HuH-7.5 (cell line): ENCODE results near the gene ATP9B.

Source experiments
- DNase-seq: peaks from one replicate; pipeline ENCODE4 v3.0.0; 2011; ENCODE audit warnings: low spot score

Gene ATP9B

DNA sequence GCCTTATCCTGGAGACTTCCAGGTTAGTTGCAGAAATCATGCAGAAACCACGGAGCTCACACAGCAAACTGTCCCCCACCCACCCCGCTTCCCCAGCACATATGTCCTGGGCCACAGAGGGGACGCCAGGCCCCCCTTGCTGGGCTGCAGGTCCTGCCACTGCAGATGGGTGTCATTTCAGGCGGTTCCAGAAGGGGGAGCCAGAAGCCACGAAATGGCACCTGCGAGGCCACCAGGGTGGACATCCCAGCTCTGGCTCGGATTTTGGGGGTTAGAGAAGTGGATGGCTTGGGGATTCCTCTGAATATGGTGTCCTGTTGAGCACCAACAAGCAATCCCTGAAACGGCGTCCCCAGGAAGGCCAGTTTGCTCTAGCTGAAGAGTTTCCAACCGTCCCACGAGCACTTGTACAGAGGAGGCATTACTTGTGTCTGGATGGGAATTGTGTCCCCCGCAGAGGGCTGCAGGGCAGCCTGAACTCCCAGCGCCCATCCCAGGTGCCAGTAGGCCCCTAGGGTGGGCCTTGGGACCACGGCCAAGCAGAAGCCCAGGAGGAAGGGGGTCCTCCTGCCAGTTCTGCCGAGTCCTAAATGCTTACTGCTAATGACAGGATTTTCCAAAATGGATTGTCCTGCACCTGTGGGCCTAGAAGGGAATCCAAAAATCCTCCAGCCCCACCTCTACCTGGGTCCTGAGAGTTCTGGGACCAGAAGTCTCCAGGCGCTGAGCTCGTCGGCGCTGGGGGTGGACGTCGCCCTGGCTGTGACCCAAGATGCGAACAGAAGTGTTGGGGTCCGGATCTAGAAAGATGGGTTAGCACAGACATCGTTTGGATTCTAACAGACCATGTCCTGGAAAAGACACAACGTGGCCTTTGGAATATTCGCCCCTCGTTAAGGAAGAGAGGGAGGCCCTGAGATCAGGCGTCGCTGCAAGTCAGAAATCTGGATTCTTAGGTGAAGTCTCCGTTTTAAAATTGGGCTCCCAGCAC lies 311.9 kb downstream of the ATP9B start:
- peak; percentile 79 for DNase-seq

DNA sequence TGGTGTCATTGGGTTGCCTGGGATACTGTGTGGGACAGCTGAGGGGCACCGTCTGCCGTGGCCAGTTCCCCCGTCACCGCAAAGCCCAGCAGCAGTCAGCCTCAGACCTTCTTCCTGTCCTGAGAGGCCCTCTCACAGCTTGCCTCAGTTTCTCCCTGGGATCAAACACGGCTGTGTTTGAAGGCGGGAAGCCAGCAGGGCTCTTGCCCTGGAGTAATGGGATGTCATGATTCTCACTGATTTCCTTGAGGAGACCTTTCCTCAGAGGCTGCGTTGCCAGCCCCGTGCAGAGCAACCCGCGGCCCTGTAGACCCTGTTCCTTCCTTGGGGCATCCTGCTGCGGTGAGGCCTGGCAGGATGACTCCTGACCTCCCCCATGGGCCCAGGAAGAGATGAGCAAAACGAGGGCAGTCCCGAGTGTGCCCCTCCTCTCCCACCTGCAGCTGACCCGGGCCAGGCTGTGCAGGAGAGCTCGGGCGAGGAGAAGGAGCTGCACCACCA lies 312.7 kb downstream of the ATP9B start:
- DNase-seq: no peak

DNA sequence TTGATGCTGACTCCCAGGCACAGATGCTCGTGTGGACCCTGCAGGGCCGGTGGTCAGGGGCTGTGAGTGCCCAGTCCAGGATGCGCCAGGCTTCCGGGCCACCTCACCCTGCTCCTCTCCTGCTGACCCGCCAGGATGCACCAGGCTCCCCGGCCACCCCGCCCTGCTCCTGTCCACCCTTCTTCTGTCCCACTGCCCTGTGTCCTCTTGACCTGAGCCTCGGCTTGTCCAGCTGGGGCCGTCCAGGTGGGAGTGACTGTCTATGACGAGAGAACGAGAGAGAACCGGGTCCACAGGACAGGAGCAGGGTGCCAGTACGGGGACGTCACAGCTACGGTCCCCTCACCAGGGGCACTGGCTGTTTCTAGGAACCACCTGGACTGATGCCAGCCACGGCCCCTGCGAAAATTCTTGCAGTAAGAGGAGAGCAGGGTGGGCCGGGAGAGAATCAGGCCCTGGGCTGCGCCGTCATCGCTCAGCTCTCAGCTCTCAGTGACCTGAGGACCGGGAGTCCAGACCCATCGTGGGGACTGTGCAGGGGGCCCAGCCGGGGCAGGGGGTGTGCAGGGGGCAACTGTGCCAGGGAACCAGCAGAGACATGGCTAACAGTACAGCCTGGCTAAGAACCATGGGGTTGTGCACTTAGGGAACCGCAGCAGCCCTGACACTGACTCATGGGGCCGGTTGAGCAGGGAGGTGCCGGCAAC lies 313.6 kb downstream of the ATP9B start:
- no peak for DNase-seq

DNA sequence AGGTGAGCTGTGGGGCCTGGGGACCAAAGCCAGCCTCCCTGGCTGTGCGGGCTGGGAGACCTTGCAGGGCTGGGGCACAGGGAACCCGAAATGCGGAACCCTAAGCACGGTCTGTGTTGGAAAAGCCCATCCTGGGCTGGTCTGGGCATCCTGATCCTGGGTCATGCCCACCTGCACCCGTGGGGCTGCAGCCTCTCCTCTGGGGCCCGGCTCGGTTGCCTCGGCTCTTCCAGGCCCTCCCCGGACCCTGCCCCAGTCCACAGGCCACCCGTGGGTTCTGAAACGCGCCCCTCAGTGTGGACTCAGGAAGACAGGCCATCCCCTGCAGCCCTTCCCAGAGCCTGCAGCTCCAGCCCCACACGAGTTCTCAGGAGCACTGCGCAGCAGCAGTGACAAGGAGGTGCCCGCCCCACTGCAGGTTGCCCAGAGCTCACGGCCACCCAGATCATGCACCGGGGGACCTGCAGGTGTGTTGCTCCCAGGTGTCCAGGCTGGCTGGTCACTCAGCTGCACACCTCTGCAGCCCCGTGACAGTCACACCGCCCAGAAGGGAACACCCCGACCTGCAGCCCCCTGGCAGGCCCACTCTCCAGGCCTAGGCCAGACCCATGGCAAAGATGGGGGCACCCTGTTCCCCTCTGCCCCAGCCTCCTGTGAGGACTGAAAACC lies 314.3 kb downstream of the ATP9B start:
- DNase-seq: no peak

DNA sequence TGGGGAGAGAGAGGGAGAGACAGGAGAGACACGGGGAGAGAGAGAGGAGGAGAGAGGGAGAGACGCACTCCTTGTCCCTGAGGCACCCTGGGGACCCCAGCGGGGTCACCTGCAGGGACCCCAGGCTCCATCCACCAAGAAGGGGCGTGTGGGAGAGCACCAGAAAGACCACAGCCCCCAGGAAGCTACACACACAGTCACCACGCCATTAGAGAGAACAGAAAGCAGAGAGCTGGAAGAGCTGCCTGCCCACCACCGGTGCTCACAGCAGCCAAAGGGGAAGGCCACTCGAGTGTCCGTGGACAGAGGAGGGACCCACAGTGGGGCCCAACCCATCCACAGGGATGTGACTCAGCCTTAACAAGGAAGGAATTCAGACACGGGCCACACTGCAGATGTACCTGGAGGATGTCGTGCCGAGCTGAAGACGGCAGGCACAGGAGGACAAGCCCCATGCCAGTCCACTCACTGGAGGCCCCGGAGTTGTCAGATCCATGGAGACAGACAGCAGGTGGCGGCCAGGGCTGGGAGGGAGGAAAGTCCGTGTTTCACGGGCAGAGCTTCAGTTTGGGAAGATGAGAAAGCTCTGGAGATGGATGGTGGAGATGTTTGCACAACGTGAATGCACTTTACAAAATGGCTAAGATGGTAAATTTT lies 315.1 kb downstream of the ATP9B start:
- DNase-seq: no peak

DNA sequence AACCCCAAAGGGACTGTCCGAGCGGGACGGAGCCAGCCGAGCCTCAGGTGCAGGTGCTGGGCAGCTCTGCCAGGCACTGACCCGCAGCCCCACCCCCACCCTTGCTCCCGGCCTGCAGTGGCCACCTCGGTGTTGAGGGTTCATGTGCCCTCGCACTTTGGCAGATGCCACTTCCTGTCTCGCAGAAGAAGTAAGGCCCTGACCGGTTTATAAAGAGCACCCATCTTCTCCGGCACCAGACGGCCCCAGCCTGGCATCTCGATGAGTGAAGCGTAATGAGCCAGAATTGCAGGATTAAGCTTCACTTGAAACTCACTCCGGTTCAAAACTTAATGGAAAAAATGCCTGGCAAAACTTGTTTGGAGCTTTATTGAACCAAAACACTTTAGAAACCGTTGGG lies 315.6 kb downstream of the ATP9B start:
- DNase-seq: no peak

DNA sequence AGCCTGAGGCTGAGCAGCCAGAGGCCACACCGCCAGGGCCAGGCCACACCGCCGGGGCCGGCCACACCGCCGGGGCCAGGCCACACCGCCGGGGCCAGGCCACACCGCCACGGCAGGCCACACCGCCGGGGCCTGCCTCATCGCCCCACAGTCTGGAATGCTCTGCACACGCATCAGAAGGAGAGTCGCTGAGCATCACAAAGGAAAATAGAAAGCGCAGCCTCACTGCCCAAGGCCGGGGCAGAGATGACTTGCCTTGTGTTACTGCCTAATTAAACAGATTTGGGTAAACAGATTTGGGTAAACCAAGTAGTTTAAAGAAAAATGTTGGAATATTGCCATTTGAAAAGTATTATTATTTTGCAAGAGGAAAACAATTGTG lies 316.1 kb downstream of the ATP9B start:
- DNase-seq: no peak

DNA sequence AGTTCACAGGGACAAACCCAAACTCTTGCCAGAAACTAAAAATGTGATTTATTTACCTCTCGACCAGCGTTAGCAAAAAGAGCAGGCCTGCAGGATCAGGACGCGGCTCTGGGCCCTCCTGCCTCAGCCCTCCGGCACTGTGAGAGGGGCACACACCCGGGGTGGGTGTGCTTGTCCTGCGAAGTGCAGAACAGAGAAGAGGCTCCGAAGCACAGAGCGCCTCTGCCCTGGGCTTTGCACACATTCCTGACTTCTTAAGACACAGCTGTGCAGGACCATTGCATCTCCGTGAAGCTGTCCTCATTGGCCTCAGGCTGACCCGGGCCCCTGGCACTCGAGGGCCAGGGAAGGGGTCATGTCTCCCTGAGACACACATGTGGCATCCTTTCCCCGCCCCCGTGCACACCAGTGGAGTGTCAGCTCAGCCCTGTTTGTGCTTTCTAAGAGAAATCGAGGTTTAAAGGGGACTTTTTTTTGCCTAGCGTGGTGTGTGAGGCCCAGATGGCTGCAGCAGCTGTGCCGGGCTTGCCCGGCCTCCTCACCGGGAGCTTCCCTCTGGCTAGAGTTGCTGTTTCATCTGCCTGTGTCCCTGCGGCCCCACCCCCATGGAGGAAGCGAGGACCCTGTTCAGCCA lies 316.6 kb downstream of the ATP9B start:
- DNase-seq: no peak

DNA sequence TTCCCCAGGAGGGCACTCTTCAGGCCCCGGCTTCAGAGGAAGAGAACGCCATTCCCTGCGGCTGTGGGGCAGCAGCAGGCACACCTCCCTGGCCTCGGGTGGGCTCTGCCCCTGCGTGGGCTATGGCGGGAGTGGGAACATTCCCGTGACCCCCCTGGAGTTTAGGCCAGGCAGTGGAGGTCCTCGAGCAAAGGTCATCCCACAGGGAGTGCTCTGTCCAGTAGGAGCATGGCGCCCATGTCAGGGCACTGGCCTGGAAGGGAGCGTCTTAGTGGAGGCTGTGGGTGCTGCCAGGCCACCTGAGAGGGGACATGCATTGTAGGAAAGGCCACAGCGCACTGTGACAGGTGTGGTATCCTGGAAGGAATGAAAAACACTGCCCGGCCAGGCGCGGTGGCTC lies 317.4 kb downstream of the ATP9B start:
- DNase-seq: no peak

DNA sequence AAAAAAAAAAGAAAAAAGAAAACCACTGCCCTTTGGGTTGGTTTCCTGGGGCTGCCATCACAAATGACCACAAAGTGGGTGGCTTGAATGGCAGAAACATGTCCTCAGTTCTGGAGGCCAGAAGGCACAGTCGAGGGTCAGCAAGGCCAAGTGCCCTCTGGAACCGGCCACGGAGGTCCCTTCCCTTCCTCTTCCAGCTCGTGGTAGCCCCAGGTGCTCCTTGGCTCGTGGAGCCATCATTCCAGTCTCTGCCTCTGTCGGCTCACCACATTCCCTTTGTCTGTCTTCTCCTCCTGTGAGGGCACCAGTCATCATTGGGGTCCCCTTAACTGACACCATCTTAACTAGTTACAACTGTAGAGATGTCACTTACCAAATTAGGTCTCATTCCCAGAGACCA lies 318.0 kb downstream of the ATP9B start:
- no peak for DNase-seq

DNA sequence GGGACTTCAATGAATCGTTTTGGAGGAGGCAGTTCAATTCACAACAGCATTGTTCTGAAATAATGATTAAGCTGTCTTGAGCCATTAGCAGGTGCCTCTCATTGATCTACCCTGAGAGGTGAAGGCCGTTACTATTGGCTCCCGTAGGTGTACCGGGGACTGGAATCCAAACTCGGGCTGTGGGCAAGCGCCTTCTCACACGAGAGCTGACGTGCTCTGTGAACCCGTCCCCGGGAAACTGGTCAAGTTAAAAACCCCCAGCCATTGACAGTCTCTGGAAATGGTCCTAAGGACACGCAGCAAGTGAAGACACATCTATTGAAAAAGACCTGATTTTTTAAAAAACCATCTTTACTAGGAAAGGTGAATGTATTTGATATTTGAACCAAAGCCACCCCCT lies 318.4 kb downstream of the ATP9B start:
- no peak for DNase-seq

DNA sequence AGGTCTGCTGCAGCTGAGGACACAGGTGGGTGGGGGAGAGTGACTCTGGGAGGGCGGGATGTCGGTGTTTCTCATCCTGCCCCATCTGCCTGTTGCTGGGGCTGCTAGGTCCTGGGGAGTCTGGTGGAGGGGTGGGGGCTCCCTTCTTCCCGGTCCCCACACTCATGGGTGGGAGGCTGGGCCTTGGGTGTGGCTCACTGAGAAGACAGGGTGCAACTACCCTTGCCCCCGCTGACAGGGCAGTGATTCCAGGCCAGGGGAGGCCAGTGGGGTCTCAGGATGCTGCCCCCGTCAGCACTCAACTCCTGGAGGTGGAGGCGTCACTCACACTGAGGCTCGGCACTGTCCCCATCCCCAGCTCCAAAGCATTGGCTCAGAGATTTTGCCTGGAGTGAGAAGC lies 318.8 kb downstream of the ATP9B start:
- no peak for DNase-seq

DNA sequence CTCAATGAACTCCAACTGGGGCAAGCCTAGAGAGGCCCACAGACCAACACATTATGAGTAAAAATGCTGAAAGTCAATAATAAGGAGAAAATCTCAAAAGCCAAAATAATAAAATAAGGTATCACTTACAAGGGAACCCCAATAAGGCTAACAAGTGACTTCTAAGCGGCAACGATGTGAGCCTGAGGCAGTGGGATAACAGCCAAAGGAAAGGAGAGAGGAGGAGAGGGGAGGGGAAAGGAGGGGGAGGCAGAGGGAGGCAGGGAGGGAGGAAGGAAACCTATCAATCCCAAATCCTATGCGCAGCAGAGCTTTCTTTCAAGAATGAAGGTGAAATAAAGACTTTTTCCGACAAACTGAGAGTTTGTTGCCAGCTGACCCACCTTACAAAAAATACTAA lies 320.5 kb downstream of the ATP9B start:
- DNase-seq: no peak

DNA sequence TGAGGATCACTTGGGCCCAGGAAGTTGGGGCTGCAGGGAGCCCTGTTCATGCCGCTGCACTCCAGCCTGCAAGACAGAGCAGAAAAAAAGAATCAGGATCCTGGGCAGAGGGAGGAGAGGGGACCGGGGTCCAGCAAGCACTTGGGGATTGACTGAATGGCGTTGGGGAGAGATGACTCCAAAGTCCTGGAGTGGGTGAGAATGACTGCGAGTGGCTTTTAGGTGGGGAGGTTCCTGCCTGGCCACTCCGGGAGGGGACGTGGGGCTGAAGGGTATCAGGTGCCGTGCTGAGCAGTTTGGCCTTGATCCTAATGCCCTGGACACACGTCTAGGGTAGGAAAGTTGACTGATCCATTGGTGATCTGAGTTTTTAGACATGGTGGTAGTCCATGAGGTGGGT lies 323.0 kb downstream of the ATP9B start:
- DNase-seq: no peak

DNA sequence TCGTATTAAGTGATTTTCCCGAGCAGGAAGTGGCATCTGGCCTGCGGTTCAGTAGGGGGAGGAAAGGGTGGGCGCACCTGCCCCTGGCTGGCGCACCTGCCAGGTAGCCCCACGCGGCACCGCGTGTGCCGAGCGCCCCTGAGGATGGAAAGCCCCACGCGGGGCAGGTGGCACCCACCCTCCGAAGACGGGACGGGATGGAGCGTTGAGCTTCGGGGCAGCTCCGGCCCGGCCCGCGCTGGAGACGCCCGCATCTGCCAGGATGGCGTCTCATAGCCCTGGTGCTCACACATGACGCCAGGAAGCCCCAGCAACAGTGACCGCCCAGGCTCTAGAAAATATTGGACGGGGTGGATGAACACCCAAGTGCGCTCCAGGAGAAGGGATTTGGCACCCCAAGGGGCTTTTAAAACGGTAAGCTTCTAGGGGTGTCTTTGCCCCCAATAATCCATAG lies 324.0 kb downstream of the ATP9B start:
- no peak for DNase-seq

DNA sequence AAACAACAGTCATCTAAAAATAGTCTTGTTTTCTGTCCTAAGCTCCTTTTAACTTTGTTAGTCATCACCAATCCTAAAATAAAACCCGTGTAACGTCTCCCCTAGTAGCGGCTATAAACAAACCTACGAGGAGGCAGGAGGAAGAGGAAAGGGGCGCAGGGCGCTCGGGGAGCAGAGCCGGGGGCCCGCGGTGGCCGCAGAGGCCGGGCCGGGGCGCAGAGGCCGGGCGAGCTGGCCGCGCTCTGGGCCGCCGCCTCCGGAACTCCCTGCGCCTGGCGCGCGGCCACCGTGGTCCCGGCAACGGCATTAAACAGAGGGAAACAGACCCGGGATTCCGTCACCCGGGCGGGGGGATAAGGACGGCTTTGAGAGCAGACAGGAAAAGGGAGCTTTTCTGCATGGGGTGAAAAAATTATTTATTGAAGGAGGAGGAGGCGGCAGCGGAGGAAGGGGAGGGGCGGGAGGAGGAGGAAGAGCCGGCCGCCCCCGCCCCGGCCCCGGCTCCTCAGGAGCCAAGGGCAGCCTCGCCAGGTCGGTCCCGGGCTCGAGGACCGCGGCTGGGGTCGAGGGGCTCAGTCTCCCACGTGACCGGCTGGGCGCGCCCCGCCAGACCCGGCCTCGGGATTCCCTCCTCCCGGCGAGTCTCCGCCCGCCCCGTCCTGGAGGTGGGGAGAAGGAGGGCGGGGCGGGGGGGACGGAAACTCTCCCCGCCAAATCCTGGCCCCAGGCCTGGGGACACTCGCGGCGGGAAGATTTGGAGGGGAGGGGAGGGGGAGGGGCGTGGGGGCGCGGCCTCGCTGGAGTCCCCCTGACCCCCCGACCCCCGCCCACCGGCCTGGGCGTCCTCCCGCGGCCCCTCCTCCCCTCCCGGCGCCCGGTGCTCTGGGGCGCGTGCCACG lies 324.7 kb downstream of the ATP9B start:
- DNase-seq: peak; percentile 76

DNA sequence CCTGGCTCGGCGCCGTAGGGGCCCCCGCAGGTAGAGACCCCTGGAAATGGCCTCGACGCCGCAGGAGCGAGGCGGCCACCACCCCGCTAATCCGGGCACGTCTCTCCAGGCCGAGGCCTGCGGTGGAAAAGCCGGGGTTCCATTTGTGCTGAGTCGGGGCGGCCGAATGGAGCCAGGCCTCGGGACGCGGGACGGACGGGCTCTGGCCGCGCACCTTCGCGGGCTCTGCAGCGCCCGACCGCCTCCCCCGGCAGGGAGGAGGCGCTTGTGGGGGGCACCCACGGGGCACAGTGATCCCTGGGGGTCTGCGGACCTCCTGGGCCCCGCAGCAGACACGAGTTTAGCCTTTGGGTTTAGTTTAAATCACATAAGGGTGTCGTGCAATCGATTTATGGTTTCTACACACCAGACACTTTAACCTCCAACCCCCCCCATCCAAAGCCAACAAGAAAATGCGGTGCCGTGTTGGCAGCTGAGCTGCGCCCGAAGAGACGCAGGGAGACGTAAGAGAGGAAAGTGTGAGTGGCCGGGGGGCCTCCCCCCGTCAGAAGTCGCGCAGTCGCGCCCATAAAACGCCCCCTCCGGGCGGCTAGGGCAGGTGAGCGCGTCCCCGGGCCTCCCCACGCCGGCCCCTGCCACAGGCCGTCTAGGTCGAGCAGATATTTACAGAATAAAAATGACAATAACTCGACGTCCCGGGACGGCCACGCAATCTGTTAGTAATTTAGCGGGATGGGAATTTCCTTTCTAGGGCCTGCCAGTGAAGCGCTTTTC lies 325.5 kb downstream of the ATP9B start:
- DNase-seq: peak; percentile 69

DNA sequence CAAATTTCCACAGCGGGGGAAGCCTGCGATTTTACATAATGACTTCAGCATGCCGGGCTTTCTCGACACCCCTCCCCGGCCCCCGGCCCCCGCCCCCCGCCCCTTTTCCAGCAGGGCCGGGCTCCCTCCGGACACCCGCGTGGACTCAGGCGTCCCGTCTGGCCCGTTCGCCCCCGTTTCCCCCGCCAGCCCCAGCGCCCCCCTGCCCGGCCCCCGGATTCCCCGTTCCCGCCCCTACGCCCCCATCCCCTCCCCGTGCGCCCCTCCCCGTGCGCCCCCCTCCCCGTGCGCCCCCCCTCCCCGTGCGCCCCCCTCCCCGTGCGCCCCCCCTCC lies 326.1 kb downstream of the ATP9B start:
- DNase-seq: no peak

DNA sequence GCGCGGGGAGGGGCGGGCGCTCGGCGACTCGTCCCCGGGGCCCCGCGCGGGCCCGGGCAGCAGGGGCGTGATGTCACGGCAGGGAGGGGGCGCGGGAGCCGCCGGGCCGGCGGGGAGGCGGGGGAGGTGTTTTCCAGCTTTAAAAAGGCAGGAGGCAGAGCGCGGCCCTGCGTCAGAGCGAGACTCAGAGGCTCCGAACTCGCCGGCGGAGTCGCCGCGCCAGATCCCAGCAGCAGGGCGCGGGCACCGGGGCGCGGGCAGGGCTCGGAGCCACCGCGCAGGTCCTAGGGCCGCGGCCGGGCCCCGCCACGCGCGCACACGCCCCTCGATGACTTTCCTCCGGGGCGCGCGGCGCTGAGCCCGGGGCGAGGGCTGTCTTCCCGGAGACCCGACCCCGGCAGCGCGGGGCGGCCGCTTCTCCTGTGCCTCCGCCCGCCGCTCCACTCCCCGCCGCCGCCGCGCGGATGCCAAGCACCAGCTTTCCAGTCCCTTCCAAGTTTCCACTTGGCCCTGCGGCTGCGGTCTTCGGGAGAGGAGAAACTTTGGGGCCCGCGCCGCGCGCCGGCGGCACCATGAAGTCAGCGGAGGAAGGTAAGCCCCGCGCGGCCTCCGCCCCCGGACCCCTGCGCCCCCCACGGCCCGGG lies 326.7 kb downstream of the ATP9B start, which contains the start of gene NFATC1:
TSS of gene NFATC1 (plus strand) at position 170 of the 644 bp plus-strand sequence. CDS start at position 465, 295 bp downstream.
- DNase-seq: peak; percentile 48
